Right lobe of liver (tissue), 4 donors: ENCODE data around the gene KIAA1549.

Experiments used
- CTCF ChIP-seq, 4 donors: fragments of 200-600 bp in 3 of 4; fragments of 450-650 bp in 1 of 4; IDR thresholded peaks; one replicate each; pipeline versions ENCODE4 v1.5.1 to v1.8.0; 2016 to 2022; ENCODE audit warnings: antibody characterized with exemption in 4 of 4, mild to moderate bottlenecking in 2 of 4
- POLR2A ChIP-seq: fragments of 450-650 bp; IDR thresholded peaks from one replicate; pipeline ENCODE4 v1.6.1; 2017; ENCODE audit warnings: antibody characterized with exemption, mild to moderate bottlenecking
- donor health status: DM: no; HTN: no; CAD: no.
- donor health status: DM: no; HTN: no; CAD: no.
- donor health status: DM: no; HTN: yes; CAD: no.

DNA sequence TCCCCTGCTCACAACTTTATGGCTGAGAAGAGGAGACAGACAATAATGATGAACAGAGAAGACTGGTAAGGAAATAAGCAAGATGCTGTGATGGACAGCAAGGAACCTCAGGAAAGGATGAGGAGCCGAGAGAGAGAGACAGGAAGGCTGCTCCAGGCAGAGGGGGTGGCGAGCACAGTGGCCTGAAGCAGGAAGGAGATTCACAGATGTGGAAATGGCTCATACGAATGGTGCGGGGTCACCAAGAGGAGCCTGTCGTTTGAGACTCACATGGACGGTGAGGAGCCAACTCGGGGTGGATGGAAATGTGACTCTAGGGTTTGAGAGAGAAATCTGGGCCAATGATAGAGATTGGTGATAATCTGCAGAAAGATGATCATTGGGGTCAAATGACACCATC lies 43.7 kb downstream of the KIAA1549 start:
- TF ChIP-seq CTCF (IDR thresholded peaks at IDR 0.05) (no peak), POLR2A (no peak)
